Astrocyte (in vitro differentiated cells and primary cell): ENCODE results near the gene PRKAG2.

Experiments used
- EZH2 ChIP-seq: IDR thresholded peaks from 2 replicates; pipeline ENCODE4 v1.6.1; 2012; ENCODE audit warnings: mild to moderate bottlenecking, low read length, inconsistent platforms; ENCODE audit not compliant: insufficient read depth
- TF ChIP-seq, protein P1 (sequence below): IDR thresholded peaks from 2 replicates; pipeline ENCODE4 v1.5.1; 2011; ENCODE audit warnings: low read depth, mild to moderate bottlenecking, inconsistent platforms, low read length, moderate library complexity; ENCODE audit not compliant: insufficient read depth

DNA sequence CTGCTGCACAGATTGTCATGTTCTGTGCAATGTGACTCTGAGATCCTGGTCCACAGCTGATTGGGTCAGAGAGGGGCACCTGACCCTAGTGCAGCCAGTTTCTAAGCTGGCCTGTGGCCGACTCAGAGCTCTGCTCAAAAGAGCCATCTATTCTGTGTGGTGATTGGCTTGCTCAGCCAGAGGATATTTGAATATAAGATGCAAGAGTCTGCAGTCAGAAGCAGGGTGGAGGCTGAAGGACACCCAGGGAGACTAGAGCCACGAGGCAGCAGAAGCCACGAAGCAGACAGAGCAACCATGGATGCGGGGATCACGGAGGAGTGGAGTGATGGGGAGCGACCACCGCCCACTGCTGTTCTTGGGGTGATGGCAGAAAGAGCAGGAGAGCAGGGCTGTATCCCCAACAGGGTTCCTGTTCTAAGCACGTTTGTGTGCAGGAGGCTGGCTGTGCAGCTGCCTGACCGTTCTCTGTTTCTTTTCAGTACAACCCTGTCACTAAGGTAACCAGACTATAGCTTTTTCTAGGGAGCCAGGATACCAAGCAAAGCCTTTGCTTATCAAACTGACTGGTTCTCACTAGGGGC, 337.7 kb downstream of the PRKAG2 start:
- TF ChIP-seq, protein P1, sequence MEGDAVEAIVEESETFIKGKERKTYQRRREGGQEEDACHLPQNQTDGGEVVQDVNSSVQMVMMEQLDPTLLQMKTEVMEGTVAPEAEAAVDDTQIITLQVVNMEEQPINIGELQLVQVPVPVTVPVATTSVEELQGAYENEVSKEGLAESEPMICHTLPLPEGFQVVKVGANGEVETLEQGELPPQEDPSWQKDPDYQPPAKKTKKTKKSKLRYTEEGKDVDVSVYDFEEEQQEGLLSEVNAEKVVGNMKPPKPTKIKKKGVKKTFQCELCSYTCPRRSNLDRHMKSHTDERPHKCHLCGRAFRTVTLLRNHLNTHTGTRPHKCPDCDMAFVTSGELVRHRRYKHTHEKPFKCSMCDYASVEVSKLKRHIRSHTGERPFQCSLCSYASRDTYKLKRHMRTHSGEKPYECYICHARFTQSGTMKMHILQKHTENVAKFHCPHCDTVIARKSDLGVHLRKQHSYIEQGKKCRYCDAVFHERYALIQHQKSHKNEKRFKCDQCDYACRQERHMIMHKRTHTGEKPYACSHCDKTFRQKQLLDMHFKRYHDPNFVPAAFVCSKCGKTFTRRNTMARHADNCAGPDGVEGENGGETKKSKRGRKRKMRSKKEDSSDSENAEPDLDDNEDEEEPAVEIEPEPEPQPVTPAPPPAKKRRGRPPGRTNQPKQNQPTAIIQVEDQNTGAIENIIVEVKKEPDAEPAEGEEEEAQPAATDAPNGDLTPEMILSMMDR, result no peak
- TF ChIP-seq EZH2, result no peak
